Fibroblast of lung (primary cell): ENCODE data around the gene ANKRD62.

Source experiments
- CTCF ChIP-seq, 2 donors: IDR thresholded peaks in 1 of 2; conservative IDR thresholded peaks in 1 of 2; 1 replicate in 1 of 2; 2 replicates in 1 of 2; pipeline ENCODE4 v1.5.1; 2011 to 2012; ENCODE audit warnings: low read length in 2 of 2, control low read depth in 1 of 2, inconsistent platforms in 1 of 2, low read depth in 1 of 2, mild to moderate bottlenecking in 1 of 2
- EZH2 ChIP-seq: IDR thresholded peaks from 2 replicates; pipeline ENCODE4 v1.5.1; 2012; ENCODE audit warnings: low read length, control low read depth, mild to moderate bottlenecking; ENCODE audit errors: missing control alignments

- no peak for TF ChIP-seq EZH2
- no peak for TF ChIP-seq CTCF (conservative IDR thresholded peaks at IDR 0.05 in 1 of 2, IDR thresholded peaks at IDR 0.05 in 1 of 2; ENCODE audit: low read depth in 1 of 2, low read length in 2 of 2)
Observed at GRCh38 chr18:12067671-12068070, 26.0 kb upstream of the ANKRD62 start.
